SU-DHL-6 (cell line): ENCODE data around the gene GALNT10.

ENCODE experiments used
- H2AFZ ChIP-seq: fragments of 200-600 bp; sonication (generic); 2 replicates; pipeline ENCODE4 v1.6.1; 2014; ENCODE audit warnings: low read depth, mild to moderate bottlenecking, moderate library complexity, mixed read lengths, antibody characterized with exemption, low read length; ENCODE audit not compliant: severe bottlenecking
- H3F3A ChIP-seq: fragments of 200-600 bp; shearing (Covaris generic); 2 replicates; pipeline ENCODE4 v1.6.0; 2016; ENCODE audit warnings: antibody characterized with exemption, mild to moderate bottlenecking; ENCODE audit not compliant: insufficient read depth
- H3K27ac ChIP-seq: fragments of 200-600 bp; sonication (generic); 2 replicates; pipeline ENCODE4 v1.5.1; 2016; ENCODE audit warnings: low read depth, mild to moderate bottlenecking, low read length, moderate library complexity, mixed read lengths
- H3K27me3 ChIP-seq: fragments of 200-600 bp; sonication (generic), shearing (Covaris generic); 2 replicates; pipeline ENCODE4 v1.6.0; 2014; ENCODE audit warnings: mild to moderate bottlenecking, low read length
- H3K36me3 ChIP-seq: fragments of 200-600 bp; sonication (generic); 2 replicates; pipeline ENCODE4 v1.6.1; 2014; ENCODE audit warnings: mild to moderate bottlenecking, low read length, mixed read lengths
- H3K4me2 ChIP-seq: fragments of 300-600, 200-600 bp; shearing (Covaris generic), sonication (generic); 2 replicates; pipeline ENCODE4 v1.6.0; 2014; ENCODE audit warnings: low read length, low read depth, mild to moderate bottlenecking; ENCODE audit not compliant: poor library complexity, severe bottlenecking
- H3K4me3 ChIP-seq: fragments of 200-600 bp; sonication (generic); 2 replicates; pipeline ENCODE4 v1.5.1; 2014; ENCODE audit warnings: antibody characterized with exemption, low read length, mild to moderate bottlenecking, mixed read lengths; ENCODE audit not compliant: insufficient read depth, poor library complexity, severe bottlenecking
- H3K79me2 ChIP-seq: fragments of 200-600 bp; sonication (generic); 2 replicates; pipeline ENCODE4 v1.6.1; 2014; ENCODE audit warnings: mild to moderate bottlenecking, low read length, moderate library complexity; ENCODE audit not compliant: insufficient read depth
- H3K9ac ChIP-seq: fragments of 200-600 bp; sonication (generic); 2 replicates; pipeline ENCODE4 v1.7.0; 2014; ENCODE audit warnings: mild to moderate bottlenecking, low read length
- H3K9me2 ChIP-seq: fragments of 200-600 bp; sonication (generic); replicated peaks from 2 replicates; pipeline ENCODE4 v1.6.1; 2014; ENCODE audit warnings: low read length; ENCODE audit not compliant: insufficient read depth
- H3K9me3 ChIP-seq: fragments of 200-600 bp; sonication (generic); 2 replicates; pipeline ENCODE4 v1.6.1; 2014; ENCODE audit warnings: low read length, mixed read lengths; ENCODE audit not compliant: insufficient read depth
- H4K20me1 ChIP-seq: fragments of 200-600 bp; sonication (generic); 2 replicates; pipeline ENCODE4 v1.6.1; 2014; ENCODE audit warnings: low read depth, mild to moderate bottlenecking, antibody characterized with exemption, low read length, moderate library complexity, mixed read lengths
- CTCF ChIP-seq: fragments of 200-600 bp; sonication (generic); IDR thresholded peaks from one replicate; pipeline ENCODE4 v1.5.1; 2017; ENCODE audit warnings: antibody characterized with exemption, mild to moderate bottlenecking, low read length, moderate library complexity; ENCODE audit not compliant: insufficient read depth, poor library complexity, severe bottlenecking
- EZH2phosphoT487 ChIP-seq: fragments of 200-600 bp; sonication (generic), shearing (Covaris generic); conservative IDR thresholded peaks from 2 replicates; pipeline ENCODE4 v1.6.1; 2018; ENCODE audit warnings: mild to moderate bottlenecking, antibody characterized with exemption, low read length, moderate library complexity, mixed read lengths

The GALNT10 gene

DNA sequence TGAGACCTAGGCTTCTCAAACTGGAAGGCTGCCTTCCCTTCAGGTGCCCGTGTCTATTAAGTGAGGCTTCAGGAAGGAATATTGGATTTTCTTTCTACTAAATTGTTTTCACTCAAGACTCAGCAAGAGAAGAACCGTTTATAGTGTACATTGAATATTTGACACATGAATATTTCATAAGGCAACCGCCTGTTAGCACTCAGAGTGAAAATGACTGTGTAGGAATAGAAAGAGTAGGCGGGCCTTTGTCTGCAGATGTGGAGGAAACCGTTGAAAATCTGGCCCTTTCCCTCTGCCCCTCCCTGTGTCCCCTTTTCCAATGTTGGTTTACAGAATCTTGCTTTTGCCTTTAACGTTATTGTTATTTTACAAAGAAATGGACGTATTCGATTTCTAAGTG lies 261.4 kb downstream of the GALNT10 start:
- Histone ChIP-seq H3K27ac (no peak overlapping the region), H3K36me3 (no peaks in the 10 kb centered on the region), H3K9me3 (no peaks in the 10 kb centered on the region)

GRCh38 chr5:154455585-154455984 lies 265.1 kb downstream of the GALNT10 start:
- H3K9me3 ChIP-seq = no peaks in the 10 kb centered on the region
- TF ChIP-seq CTCF = no peak
- no peak for TF ChIP-seq EZH2phosphoT487
- H3K36me3 ChIP-seq = no peaks in the 10 kb centered on the region
- no peak overlapping the region for H3K27ac ChIP-seq
- H3F3A ChIP-seq = no peaks in the 10 kb centered on the region
- H3K9ac ChIP-seq = no peak overlapping the region
- H4K20me1 ChIP-seq = no peaks in the 10 kb centered on the region
- no peak overlapping the region for H3K4me2 ChIP-seq
- no peaks in the 10 kb centered on the region for H3K27me3 ChIP-seq
- no peaks in the 10 kb centered on the region for H3K9me2 ChIP-seq
- H3K79me2 ChIP-seq = no peaks in the 10 kb centered on the region
- no peak overlapping the region for H2AFZ ChIP-seq
- H3K4me3 ChIP-seq = no peak overlapping the region

More for the DNA sequence above, 261.4 kb downstream of the GALNT10 start:
- Histone ChIP-seq H3K4me2 (no peak overlapping the region), H3K9ac (no peak overlapping the region), H3K79me2 (peaks cover 2% of the 10 kb centered on the region; the same call in 1 of the 2 replicates), H3K9me2 (no peaks in the 10 kb centered on the region), H3K4me3 (no peak overlapping the region), H3K27me3 (no peaks in the 10 kb centered on the region), H4K20me1 (peaks cover 6% of the 10 kb centered on the region; the same call in 1 of the 2 replicates), H2AFZ (no peak overlapping the region), H3F3A (0 out of 2 replicates have a peak, but pooled peaks cover 3% of the 10 kb centered on the region)
- TF ChIP-seq EZH2phosphoT487 (no peak), CTCF (no peak)

- TF ChIP-seq CTCF (no peak), EZH2phosphoT487 (no peak)
- no peaks in the 10 kb centered on the region for H3K27me3 ChIP-seq
- H3K9me2 ChIP-seq = no peaks in the 10 kb centered on the region
- no peak overlapping the region for H3K4me3 ChIP-seq
- H3K79me2 ChIP-seq = no peaks in the 10 kb centered on the region
- H4K20me1 ChIP-seq = no peaks in the 10 kb centered on the region
- no peaks in the 10 kb centered on the region for H3K36me3 ChIP-seq
- no peak overlapping the region for H3K4me2 ChIP-seq
- no peak overlapping the region for H2AFZ ChIP-seq
- no peaks in the 10 kb centered on the region for H3K9me3 ChIP-seq
- no peak overlapping the region for H3K9ac ChIP-seq
- no peak overlapping the region for H3K27ac ChIP-seq
- H3F3A ChIP-seq = no peaks in the 10 kb centered on the region
These were observed 266.0 kb downstream of the GALNT10 start for GRCh38 chr5:154456540-154456939.
